ENCODE measurements around the gene FKBP5.

GRCh38 chr6:35663447-35664235 is 25.1 kb downstream of the FKBP5 start:
- no peak for TF ChIP-seq CTCF (conservative IDR thresholded peaks at IDR 0.05; ENCODE audit: low read depth, low read length)
- TF ChIP-seq EZH2phosphoT487 (IDR thresholded peaks at IDR 0.05; ENCODE audit: borderline replicate concordance, low read length), result no peak
- no peak for TF ChIP-seq EZH2 (IDR thresholded peaks at IDR 0.05; ENCODE audit: low read length, unreplicated experiment)

Measured in PC-3 (cell line).